BLaER1 treated with 17β-estradiol and CSF1 and Interleukin-3, amounts not matched to agents 10 nM and 100 nM (cell line): ENCODE results near the gene PDE11A.

ENCODE experiments used
- H3K27ac ChIP-seq, 11 experiments: shearing (Covaris generic); formaldehyde crosslinking; 2 replicates each; pipeline ENCODE4 v1.8.1; 2022
- H3K27me3 ChIP-seq, 11 experiments: shearing (Covaris generic); formaldehyde crosslinking; 2 replicates each; pipeline ENCODE4 v1.8.1; 2022
- H3K36me3 ChIP-seq, 11 experiments: shearing (Covaris generic); formaldehyde crosslinking; 2 replicates each; pipeline ENCODE4 v1.8.1; 2022
- H3K4me1 ChIP-seq, 10 experiments: shearing (Covaris generic); formaldehyde crosslinking; 2 replicates each; pipeline ENCODE4 v1.8.1; 2022
- H3K4me2 ChIP-seq, 11 experiments: shearing (Covaris generic); formaldehyde crosslinking; 2 replicates each; pipeline ENCODE4 v1.8.1; 2022
- H3K4me3 ChIP-seq, 10 experiments: shearing (Covaris generic); formaldehyde crosslinking; 2 replicates each; pipeline ENCODE4 v1.8.1; 2022
- H3K9ac ChIP-seq, 11 experiments: shearing (Covaris generic); formaldehyde crosslinking; 2 replicates each; pipeline ENCODE4 v1.8.1; 2022
- H3K9me3 ChIP-seq, 11 experiments: shearing (Covaris generic); formaldehyde crosslinking; replicated peaks in 1 of 11; 2 replicates each; pipeline ENCODE4 v1.8.1; 2022
- H4K20me1 ChIP-seq, 11 experiments: shearing (Covaris generic); formaldehyde crosslinking; 2 replicates each; pipeline ENCODE4 v1.8.1; 2022
- Cebpa-rat ChIP-seq, 11 experiments: shearing (Covaris generic); IDR thresholded peaks; 2 replicates each; pipeline ENCODE4 v1.8.1; 2022

PDE11A gene

DNA sequence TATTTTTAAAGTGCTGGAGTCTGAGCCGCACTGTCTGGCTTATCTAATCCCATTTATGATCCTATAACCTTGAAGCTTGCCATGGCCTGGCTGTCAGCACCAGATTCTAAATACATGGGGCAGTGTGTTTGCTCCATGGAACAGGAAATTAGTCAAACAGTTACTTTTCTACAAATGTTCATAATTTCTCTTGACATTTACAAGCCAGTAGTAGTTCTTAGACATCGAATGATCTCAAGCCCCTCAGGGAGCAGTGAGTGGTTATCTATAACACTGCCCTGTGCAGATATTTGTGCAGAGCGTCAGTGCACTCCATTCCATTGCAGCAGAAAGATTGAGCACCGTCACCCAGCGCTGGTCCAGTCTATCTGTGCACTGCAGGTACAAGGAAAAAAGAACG lies 474.8 kb downstream of the PDE11A start:
- no peak for TF ChIP-seq Cebpa-rat (IDR thresholded peaks at IDR 0.05)

GRCh38 chr2:177596866-177597265 lies 475.7 kb downstream of the PDE11A start:
- H3K27me3 ChIP-seq, result no peaks in the 10 kb centered on the region
- H3K27ac ChIP-seq, result no peak overlapping the region
- no peak overlapping the region for H3K4me3 ChIP-seq
- no peaks in the 10 kb centered on the region for H3K4me1 ChIP-seq
- H3K9ac ChIP-seq, result no peak overlapping the region
- H3K36me3 ChIP-seq, result no peaks in the 10 kb centered on the region
- H3K9me3 ChIP-seq, result no peaks in the 10 kb centered on the region; a peak in 1 of 22 replicates
- H3K4me2 ChIP-seq, result no peak overlapping the region
- no peaks in the 10 kb centered on the region for H4K20me1 ChIP-seq
- TF ChIP-seq Cebpa-rat (IDR thresholded peaks at IDR 0.05), result no peak

More for the DNA sequence above, 474.8 kb downstream of the PDE11A start:
- Histone ChIP-seq H3K27me3 (no peaks in the 10 kb centered on the region), H3K9ac (no peak overlapping the region), H4K20me1 (no peaks in the 10 kb centered on the region), H3K36me3 (no peaks in the 10 kb centered on the region), H3K27ac (no peak overlapping the region), H3K4me1 (no peaks in the 10 kb centered on the region), H3K4me3 (no peak overlapping the region), H3K9me3 (no peaks in the 10 kb centered on the region; a peak in 1 of 22 replicates), H3K4me2 (no peak overlapping the region)

- H3K9me3 ChIP-seq, result no peaks in the 10 kb centered on the region; a peak in 1 of 22 replicates
- H3K4me3 ChIP-seq, result no peak overlapping the region
- no peaks in the 10 kb centered on the region for H3K36me3 ChIP-seq
- no peak overlapping the region for H3K27ac ChIP-seq
- H3K27me3 ChIP-seq, result no peaks in the 10 kb centered on the region
- no peak for TF ChIP-seq Cebpa-rat (IDR thresholded peaks at IDR 0.05)
- H3K4me2 ChIP-seq, result no peak overlapping the region
- no peak overlapping the region for H3K9ac ChIP-seq
- no peaks in the 10 kb centered on the region for H4K20me1 ChIP-seq
- no peaks in the 10 kb centered on the region for H3K4me1 ChIP-seq
Measured at GRCh38 chr2:177595126-177595845, 477.3 kb downstream of the PDE11A start.

GRCh38 chr2:177593402-177593801 lies 479.2 kb downstream of the PDE11A start:
- Histone ChIP-seq H3K27ac (no peak overlapping the region), H3K9ac (no peak overlapping the region), H3K27me3 (no peaks in the 10 kb centered on the region), H4K20me1 (no peaks in the 10 kb centered on the region), H3K4me1 (0 out of 20 replicates have a peak, but pooled peaks cover 0 to 2% (median 0%) of the 10 kb centered on the region in 10 experiments), H3K36me3 (no peaks in the 10 kb centered on the region), H3K4me2 (no peak overlapping the region), H3K9me3 (no peaks in the 10 kb centered on the region), H3K4me3 (no peak overlapping the region)
- TF ChIP-seq Cebpa-rat (IDR thresholded peaks at IDR 0.05), result no peak

DNA sequence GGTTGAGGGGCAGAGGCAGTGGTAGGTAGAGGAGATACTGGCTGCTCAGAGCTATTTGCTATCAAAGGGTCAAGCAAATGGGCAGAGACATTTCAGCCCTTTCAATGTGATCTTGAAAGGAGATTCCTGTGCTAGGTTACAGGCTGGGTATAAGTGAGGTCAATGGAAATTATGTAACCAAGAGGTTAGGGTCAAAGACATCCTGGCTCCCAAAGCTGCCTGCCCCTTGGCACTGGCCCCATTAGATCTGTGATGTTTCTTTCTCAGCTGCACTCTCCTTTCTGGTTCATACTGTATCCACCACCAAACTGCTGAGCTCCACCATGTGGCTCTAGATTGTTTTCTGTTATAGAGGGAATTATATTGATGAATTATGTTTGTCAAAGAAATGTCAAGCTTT lies 479.6 kb downstream of the PDE11A start:
- no peaks in the 10 kb centered on the region for H4K20me1 ChIP-seq
- H3K4me1 ChIP-seq, result 0 out of 20 replicates have a peak, but pooled peaks cover 0 to 2% (median 0%) of the 10 kb centered on the region in 10 experiments
- H3K27me3 ChIP-seq, result no peaks in the 10 kb centered on the region
- no peaks in the 10 kb centered on the region for H3K36me3 ChIP-seq
- H3K4me2 ChIP-seq, result no peak overlapping the region
- H3K9me3 ChIP-seq, result no peaks in the 10 kb centered on the region
- H3K9ac ChIP-seq, result no peak overlapping the region
- H3K4me3 ChIP-seq, result no peak overlapping the region
- H3K27ac ChIP-seq, result no peak overlapping the region
- TF ChIP-seq Cebpa-rat (IDR thresholded peaks at IDR 0.05), result no peak

DNA sequence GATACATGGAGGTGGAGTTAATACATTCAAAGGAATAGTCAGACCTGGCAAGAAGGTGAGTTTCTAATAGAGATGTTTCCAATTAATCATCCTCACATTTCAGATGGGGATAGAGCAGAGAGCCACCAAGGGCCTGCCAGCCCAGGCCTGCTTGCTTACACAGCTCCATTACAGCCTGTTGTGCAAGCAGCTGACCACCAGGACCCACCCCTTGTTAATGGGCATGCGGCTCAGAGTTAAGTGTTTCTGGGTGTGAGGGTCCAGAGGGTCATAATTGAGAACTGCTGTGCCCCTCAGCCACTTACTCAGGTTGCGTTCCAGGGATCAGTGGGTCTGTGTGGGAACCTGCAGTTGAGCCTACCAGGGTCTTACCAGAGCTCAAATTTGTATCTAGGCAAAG lies 480.2 kb downstream of the PDE11A start:
- Histone ChIP-seq H3K36me3 (no peaks in the 10 kb centered on the region), H4K20me1 (no peaks in the 10 kb centered on the region), H3K27me3 (no peaks in the 10 kb centered on the region), H3K9ac (no peak overlapping the region), H3K4me1 (0 out of 20 replicates have a peak, but pooled peaks cover 0 to 2% (median 0%) of the 10 kb centered on the region in 10 experiments), H3K4me3 (no peak overlapping the region), H3K9me3 (no peaks in the 10 kb centered on the region), H3K4me2 (no peak overlapping the region), H3K27ac (no peak overlapping the region)
- TF ChIP-seq Cebpa-rat (IDR thresholded peaks at IDR 0.05), result no peak

- Histone ChIP-seq H3K36me3 (no peaks in the 10 kb centered on the region), H3K4me1 (0 out of 20 replicates have a peak, but pooled peaks cover 0 to 2% (median 0%) of the 10 kb centered on the region in 10 experiments), H3K9ac (no peak overlapping the region), H3K9me3 (no peaks in the 10 kb centered on the region), H3K4me3 (no peak overlapping the region), H3K27ac (no peak overlapping the region), H3K4me2 (no peak overlapping the region), H3K27me3 (no peaks in the 10 kb centered on the region), H4K20me1 (no peaks in the 10 kb centered on the region)
- no peak for TF ChIP-seq Cebpa-rat (IDR thresholded peaks at IDR 0.05)
Measured at GRCh38 chr2:177589186-177589585, 483.4 kb downstream of the PDE11A start.

- H3K4me3 ChIP-seq, result no peak overlapping the region
- no peak overlapping the region for H3K9ac ChIP-seq
- H3K4me1 ChIP-seq, result 0 out of 20 replicates have a peak, but pooled peaks cover 0 to 2% (median 0%) of the 10 kb centered on the region in 10 experiments
- no peak overlapping the region for H3K27ac ChIP-seq
- H4K20me1 ChIP-seq, result no peaks in the 10 kb centered on the region
- H3K9me3 ChIP-seq, result no peaks in the 10 kb centered on the region
- no peak for TF ChIP-seq Cebpa-rat (IDR thresholded peaks at IDR 0.05)
- no peak overlapping the region for H3K4me2 ChIP-seq
- no peaks in the 10 kb centered on the region for H3K27me3 ChIP-seq
- H3K36me3 ChIP-seq, result no peaks in the 10 kb centered on the region
Measured at GRCh38 chr2:177588671-177589070, 483.9 kb downstream of the PDE11A start.

GRCh38 chr2:177587371-177587770 lies 485.2 kb downstream of the PDE11A start:
- no peaks in the 10 kb centered on the region for H4K20me1 ChIP-seq
- no peaks in the 10 kb centered on the region for H3K36me3 ChIP-seq
- H3K4me2 ChIP-seq, result no peak overlapping the region
- TF ChIP-seq Cebpa-rat (IDR thresholded peaks at IDR 0.05), result no peak
- H3K9ac ChIP-seq, result no peak overlapping the region
- no peak overlapping the region for H3K27ac ChIP-seq
- H3K4me3 ChIP-seq, result no peak overlapping the region
- H3K9me3 ChIP-seq, result no peaks in the 10 kb centered on the region
- 0 out of 20 replicates have a peak, but pooled peaks cover 0 to 2% (median 0%) of the 10 kb centered on the region in 10 experiments for H3K4me1 ChIP-seq
- H3K27me3 ChIP-seq, result no peaks in the 10 kb centered on the region

GRCh38 chr2:177586154-177586553 lies 486.4 kb downstream of the PDE11A start:
- Histone ChIP-seq H3K9me3 (no peaks in the 10 kb centered on the region), H3K4me3 (no peak overlapping the region), H3K9ac (no peak overlapping the region), H3K4me2 (no peak overlapping the region), H3K36me3 (no peaks in the 10 kb centered on the region), H3K4me1 (0 out of 20 replicates have a peak, but pooled peaks cover 0 to 2% (median 0%) of the 10 kb centered on the region in 10 experiments), H4K20me1 (no peaks in the 10 kb centered on the region), H3K27me3 (no peaks in the 10 kb centered on the region), H3K27ac (no peak overlapping the region)
- TF ChIP-seq Cebpa-rat (IDR thresholded peaks at IDR 0.05), result no peak
